Upper lobe of left lung (tissue), 6 donors: Measurements from ENCODE around the gene SEC11A. TPM values are rescaled to one million over a fixed set of nuclear protein-coding genes. Genes with fewer than 3 reads are reported as not detected.

Source experiments
- ATAC-seq, 2 donors: fragments of 200-7000 bp; cut with Tn5 transposase; one replicate each; pipeline ENCODE4 v1.9.1; 2022; ENCODE audit warnings: mild to moderate bottlenecking in 2 of 2, moderate library complexity in 2 of 2; ENCODE audit not compliant: low FRiP score in 2 of 2
- DNase-seq, 2 donors: peaks; one replicate each; pipeline ENCODE4 v3.0.0-alpha.2; 2019 to 2020
- H3K27ac ChIP-seq, 4 donors: fragments of 200-600 bp; sonication (generic); one replicate each; pipeline ENCODE4 v1.5.1; 2016 to 2019
- H3K27me3 ChIP-seq, 4 donors: fragments of 200-600 bp; sonication (generic); one replicate each; pipeline ENCODE4 v1.5.1; 2017 to 2019
- H3K36me3 ChIP-seq, 4 donors: fragments of 200-600 bp; sonication (generic); one replicate each; pipeline ENCODE4 v1.5.1; 2016 to 2019
- H3K4me1 ChIP-seq, 4 donors: fragments of 200-600 bp; sonication (generic); one replicate each; pipeline ENCODE4 v1.5.1; 2018 to 2019
- H3K4me3 ChIP-seq, 4 donors: fragments of 200-600 bp; sonication (generic); one replicate each; pipeline ENCODE4 v1.5.1; 2017 to 2019; ENCODE audit warnings: mild to moderate bottlenecking in 2 of 4, moderate library complexity in 1 of 4
- H3K9me3 ChIP-seq, 4 donors: fragments of 200-600 bp; sonication (generic); one replicate each; pipeline ENCODE4 v1.5.1; 2018 to 2019
- EP300 ChIP-seq, 4 donors: sonication (generic); formaldehyde crosslinking; IDR thresholded peaks; one replicate each; pipeline ENCODE4 v1.5.1; 2017; ENCODE audit warnings: antibody characterized with exemption in 4 of 4, control low read depth in 2 of 4
- POLR2A ChIP-seq, 4 donors: fragments of 450-650 bp; IDR thresholded peaks; one replicate each; pipeline ENCODE4 v1.5.1; 2016 to 2017; ENCODE audit warnings: antibody characterized with exemption in 4 of 4, mild to moderate bottlenecking in 2 of 4
- POLR2AphosphoS5 ChIP-seq, 2 donors: sonication (generic); formaldehyde crosslinking; IDR thresholded peaks; one replicate each; pipeline ENCODE4 v1.5.1; 2017; ENCODE audit warnings: antibody characterized with exemption in 2 of 2
- WGBS, 2 donors: methylation state at CpG; one replicate each; pipeline ENCODE4 v1.1.5; 2017 to 2018; 5-methylcytosine and 5-hydroxymethylcytosine counted together
- total RNA-seq, 6 donors: library from RNA; depleted of rRNA in 4 of 6; stranded (reverse); fragments of >200 nt in 4 of 6; gene quantifications; one replicate each; pipeline versions ENCODE4 v1.1.0 to v1.2.1, GENCODE V29; 2016 to 2021
- TF ChIP-seq, protein P1 (sequence below), 6 experiments: fragments of 450-650 bp in 4 of 6; fragments of 200-600 bp in 2 of 6; sonication (generic) in 2 of 6; IDR thresholded peaks; one replicate each; pipeline ENCODE4 v1.5.1; 2016 to 2019; ENCODE audit warnings: antibody characterized with exemption in 6 of 6
- donor health status: DM: no; HTN: no; CAD: no; lungs with moderate emphysema.
- donor health status: DM: no; HTN: yes; CAD: no; lungs with severe emphysema.

Gene SEC11A
- total RNA-seq, 6 donors from 2014 or later = 38.8 to 164 (median 116) TPM

DNA sequence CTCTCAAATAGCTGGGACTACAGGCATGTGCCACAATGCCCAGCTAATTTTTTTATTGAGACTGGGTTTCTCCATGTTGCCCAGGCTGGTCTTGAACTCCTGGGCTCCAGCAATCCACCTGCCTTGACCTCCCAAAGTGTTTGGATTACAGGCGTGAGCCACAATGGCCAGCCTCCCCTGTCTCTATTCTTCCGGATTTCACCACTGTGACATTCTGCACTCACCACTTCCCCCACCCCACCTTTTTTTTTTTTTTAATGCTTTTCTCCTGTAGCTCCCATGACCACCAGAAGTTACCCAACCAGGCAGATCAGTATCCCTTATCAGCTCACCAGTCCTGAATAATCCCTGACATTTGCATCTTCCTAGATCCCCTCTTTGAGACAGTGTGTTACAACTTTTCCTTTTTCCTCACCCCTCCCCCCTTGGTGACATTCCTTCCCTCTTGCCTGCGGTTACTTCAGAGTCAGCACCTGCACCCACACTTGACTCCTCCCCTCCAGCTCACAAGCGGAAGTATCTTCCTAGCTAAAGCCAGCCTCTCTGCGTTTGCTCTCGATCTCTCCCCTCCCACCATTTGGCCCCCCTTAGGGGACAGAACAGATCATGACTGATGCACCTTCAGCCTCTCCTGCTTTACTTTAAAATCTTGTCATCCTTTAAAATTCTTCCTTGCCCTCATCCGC lies 19.0 kb upstream of the SEC11A start:
- no peaks in the 10 kb centered on the region for H3K27me3 ChIP-seq
- H3K27ac ChIP-seq = peak overlapping the region; percentile 71 to 84 (median 79)
- ATAC-seq (peak; percentile 90 to 92), DNase-seq (peak in 1 of 2 donors; percentile 87)
- no peaks in the 10 kb centered on the region for H3K36me3 ChIP-seq
- TF ChIP-seq, protein P1, sequence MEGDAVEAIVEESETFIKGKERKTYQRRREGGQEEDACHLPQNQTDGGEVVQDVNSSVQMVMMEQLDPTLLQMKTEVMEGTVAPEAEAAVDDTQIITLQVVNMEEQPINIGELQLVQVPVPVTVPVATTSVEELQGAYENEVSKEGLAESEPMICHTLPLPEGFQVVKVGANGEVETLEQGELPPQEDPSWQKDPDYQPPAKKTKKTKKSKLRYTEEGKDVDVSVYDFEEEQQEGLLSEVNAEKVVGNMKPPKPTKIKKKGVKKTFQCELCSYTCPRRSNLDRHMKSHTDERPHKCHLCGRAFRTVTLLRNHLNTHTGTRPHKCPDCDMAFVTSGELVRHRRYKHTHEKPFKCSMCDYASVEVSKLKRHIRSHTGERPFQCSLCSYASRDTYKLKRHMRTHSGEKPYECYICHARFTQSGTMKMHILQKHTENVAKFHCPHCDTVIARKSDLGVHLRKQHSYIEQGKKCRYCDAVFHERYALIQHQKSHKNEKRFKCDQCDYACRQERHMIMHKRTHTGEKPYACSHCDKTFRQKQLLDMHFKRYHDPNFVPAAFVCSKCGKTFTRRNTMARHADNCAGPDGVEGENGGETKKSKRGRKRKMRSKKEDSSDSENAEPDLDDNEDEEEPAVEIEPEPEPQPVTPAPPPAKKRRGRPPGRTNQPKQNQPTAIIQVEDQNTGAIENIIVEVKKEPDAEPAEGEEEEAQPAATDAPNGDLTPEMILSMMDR (IDR thresholded peaks at IDR 0.05) = no peak
- TF ChIP-seq EP300 (IDR thresholded peaks at IDR 0.05) (no peak), POLR2AphosphoS5 (IDR thresholded peaks at IDR 0.05) (peak in 1 of 2 donors; percentile 64), POLR2A (IDR thresholded peaks at IDR 0.05) (peak in 1 of 4 donors; percentile 57)
- peak overlapping the region in 3 of 4 donors; percentile 1 to 36 (median 26) for H3K4me3 ChIP-seq
- WGBS, 2 donors = 32 to 33% methylated on average over 7 of the region's 7 CpGs
- H3K9me3 ChIP-seq = no peaks in the 10 kb centered on the region
- H3K4me1 ChIP-seq = peaks cover 8 to 19% (median 11%) of the 10 kb centered on the region in 4 donors

DNA sequence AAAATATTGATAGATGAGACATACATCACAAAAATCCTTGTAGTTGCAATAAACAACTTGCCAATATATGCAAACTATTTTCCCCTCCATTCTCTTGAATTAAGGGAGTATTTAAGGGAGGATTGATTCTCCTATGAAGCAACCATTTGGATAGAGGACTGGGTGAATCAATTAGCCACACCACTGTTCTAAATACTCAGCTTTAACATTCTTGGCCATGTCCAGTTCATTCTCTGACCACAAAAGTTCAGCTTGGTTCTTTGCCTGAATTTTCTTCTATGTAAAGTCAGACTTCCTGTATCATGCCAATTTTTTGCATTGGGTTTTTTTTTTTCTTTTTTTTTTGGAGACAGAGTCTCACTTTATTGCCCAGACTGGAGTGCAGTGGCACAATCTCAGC lies 15.8 kb upstream of the SEC11A start:
- Histone ChIP-seq H3K4me3 (no peak overlapping the region), H3K9me3 (no peaks in the 10 kb centered on the region), H3K36me3 (no peaks in the 10 kb centered on the region), H3K4me1 (peaks cover 8 to 19% (median 11%) of the 10 kb centered on the region in 4 donors), H3K27me3 (no peaks in the 10 kb centered on the region), H3K27ac (no peak overlapping the region)
- DNase-seq (no peak), ATAC-seq (no peak)
- no peak for TF ChIP-seq POLR2A (IDR thresholded peaks at IDR 0.05)
- no peak for TF ChIP-seq POLR2AphosphoS5 (IDR thresholded peaks at IDR 0.05)
- TF ChIP-seq, protein P1 (IDR thresholded peaks at IDR 0.05) = no peak
- TF ChIP-seq EP300 (IDR thresholded peaks at IDR 0.05) = no peak

DNA sequence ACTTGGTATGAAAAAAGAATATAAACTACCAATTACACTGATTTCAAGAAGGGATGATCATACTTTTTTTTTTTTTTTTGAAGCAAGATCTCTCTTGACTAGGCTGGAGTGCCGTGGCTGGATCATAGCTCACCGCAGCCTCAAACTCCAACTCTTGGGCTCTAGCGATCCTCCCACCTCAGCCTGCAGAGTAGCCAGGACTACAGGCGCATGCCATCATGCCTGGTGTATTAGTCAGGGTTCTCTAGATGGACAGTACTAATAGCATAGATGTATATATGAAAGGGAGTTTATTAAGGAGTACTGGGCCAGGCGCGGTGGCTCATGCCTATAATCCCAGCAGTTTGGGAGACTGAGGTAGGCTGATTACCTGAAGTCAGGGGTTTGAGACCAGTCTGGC lies 11.5 kb upstream of the SEC11A start:
- Histone ChIP-seq H3K27ac (no peak overlapping the region), H3K4me1 (peaks cover 4 to 11% (median 8%) of the 10 kb centered on the region in 4 donors), H3K36me3 (no peaks in the 10 kb centered on the region), H3K4me3 (no peak overlapping the region), H3K9me3 (no peaks in the 10 kb centered on the region), H3K27me3 (no peaks in the 10 kb centered on the region)
- DNase-seq (no peak), ATAC-seq (no peak)
- no peak for TF ChIP-seq POLR2A (IDR thresholded peaks at IDR 0.05)
- TF ChIP-seq, protein P1 (IDR thresholded peaks at IDR 0.05) = no peak
- no peak for TF ChIP-seq EP300 (IDR thresholded peaks at IDR 0.05)
- TF ChIP-seq POLR2AphosphoS5 (IDR thresholded peaks at IDR 0.05) = no peak
- WGBS, 2 donors = 95 to 99% methylated on average over 6 of the region's 6 CpGs

DNA sequence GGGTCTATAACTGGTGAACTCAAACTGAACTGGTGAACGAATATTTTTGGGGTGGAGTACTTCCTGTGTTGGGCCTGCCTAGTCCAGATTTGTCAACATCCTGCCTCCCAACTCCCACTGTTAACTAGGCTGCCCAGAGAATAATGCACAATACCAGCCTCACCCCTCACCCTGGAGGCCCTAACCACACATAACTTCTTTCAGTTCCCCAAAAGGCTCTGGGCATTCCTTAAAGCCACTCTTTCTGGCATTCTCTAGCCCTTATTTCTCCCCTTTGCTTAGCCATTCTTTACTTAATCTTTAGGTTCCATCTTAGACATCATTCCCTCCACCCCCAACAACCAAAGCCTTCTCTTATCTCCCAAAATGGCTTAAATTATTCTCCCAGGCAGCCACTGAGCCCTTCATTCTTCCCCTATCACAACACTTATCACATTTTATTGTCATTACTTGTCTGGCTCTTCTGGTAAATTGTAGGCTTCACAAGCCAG lies 9.1 kb upstream of the SEC11A start:
- ATAC-seq (peak; percentile 72 to 91), DNase-seq (peak in 1 of 2 donors; percentile 66)
- H3K4me1 ChIP-seq = peaks cover 4 to 16% (median 12%) of the 10 kb centered on the region in 4 donors
- H3K27me3 ChIP-seq = no peaks in the 10 kb centered on the region
- peak overlapping the region; percentile 45 to 79 (median 63) for H3K27ac ChIP-seq
- no peaks in the 10 kb centered on the region for H3K36me3 ChIP-seq
- H3K9me3 ChIP-seq = no peaks in the 10 kb centered on the region
- 8 to 19% methylated on average over 1 of the region's 1 CpG for WGBS, 2 donors
- TF ChIP-seq, protein P1 (IDR thresholded peaks at IDR 0.05) = no peak
- TF ChIP-seq EP300 (IDR thresholded peaks at IDR 0.05) = no peak
- peak in 1 of 4 donors; percentile 7 for TF ChIP-seq POLR2A (IDR thresholded peaks at IDR 0.05)
- peak in 1 of 2 donors; percentile 52 for TF ChIP-seq POLR2AphosphoS5 (IDR thresholded peaks at IDR 0.05)
- H3K4me3 ChIP-seq = no peak overlapping the region
